Esophagus squamous epithelium (tissue), 4 donors: Measurements from ENCODE around the gene MEN1.

Experiments used
- CTCF ChIP-seq, 6 experiments: fragments of 450-650 bp in 4 of 6; fragments of 200-600 bp in 2 of 6; sonication (generic) in 2 of 6; IDR thresholded peaks; one replicate each; pipeline ENCODE4 v1.5.1; 2016 to 2019; ENCODE audit warnings: antibody characterized with exemption in 6 of 6, mild to moderate bottlenecking in 4 of 6, moderate library complexity in 4 of 6
- POLR2A ChIP-seq, 4 donors: fragments of 450-650 bp; IDR thresholded peaks; one replicate each; pipeline ENCODE4 v1.6.1; 2017; ENCODE audit warnings: antibody characterized with exemption in 4 of 4, mild to moderate bottlenecking in 4 of 4, moderate library complexity in 3 of 4

GRCh38 chr11:64843686-64844329 is 33.5 kb upstream of the MEN1 start:
- TF ChIP-seq CTCF (IDR thresholded peaks at IDR 0.05), result no peak
- TF ChIP-seq POLR2A (IDR thresholded peaks at IDR 0.05), result no peak
